GM13977 (cell line): ENCODE measurements around the gene PTPRB.

Experiments used
- DNase-seq: peaks from one replicate; pipeline ENCODE4 v3.0.0; 2012; ENCODE audit warnings: low spot score
- CTCF ChIP-seq: IDR thresholded peaks from 2 replicates; pipeline ENCODE4 v1.5.1; 2012; ENCODE audit warnings: mild to moderate bottlenecking, control low read depth; ENCODE audit not compliant: insufficient read depth; ENCODE audit errors: extremely low read depth, missing control alignments
- in situ Hi-C: fragments of 300-500 bp; cut with MboI; formaldehyde crosslinking; loops from one replicate; pipeline ENCODE4 v1.12.0; 2022; ENCODE audit warnings: low sequenced_read_pairs, low pct_unique_long_range_greater_than_20kb, mixed read lengths, inconsistent platforms; ENCODE audit not compliant: unreplicated experiment

PTPRB gene

GRCh38 chr12:70660002-70660604 lies 22.9 kb upstream of the PTPRB start:
- in situ Hi-C loops, result no loop called here
- no peak for DNase-seq
- no peak for TF ChIP-seq CTCF

GRCh38 chr12:70659077-70659606 lies 21.9 kb upstream of the PTPRB start:
- DNase-seq, result no peak
- TF ChIP-seq CTCF, result no peak
- in situ Hi-C loops, result no loop called here

GRCh38 chr12:70657616-70658286 lies 20.5 kb upstream of the PTPRB start:
- in situ Hi-C loops, result no loop called here
- no peak for TF ChIP-seq CTCF
- DNase-seq, result no peak

GRCh38 chr12:70652451-70652850 lies 15.2 kb upstream of the PTPRB start:
- TF ChIP-seq CTCF, result no peak
- in situ Hi-C loops, result no loop called here
- no peak for DNase-seq

GRCh38 chr12:70648831-70649230 lies 11.6 kb upstream of the PTPRB start:
- TF ChIP-seq CTCF, result no peak
- in situ Hi-C loops, result no loop called here
- no peak for DNase-seq

- in situ Hi-C loops, result no loop called here
- DNase-seq, result no peak
- no peak for TF ChIP-seq CTCF
Observed at GRCh38 chr12:70648191-70648590, 11.0 kb upstream of the PTPRB start.
